ENCODE measurements around the gene NSL1.

DNA sequence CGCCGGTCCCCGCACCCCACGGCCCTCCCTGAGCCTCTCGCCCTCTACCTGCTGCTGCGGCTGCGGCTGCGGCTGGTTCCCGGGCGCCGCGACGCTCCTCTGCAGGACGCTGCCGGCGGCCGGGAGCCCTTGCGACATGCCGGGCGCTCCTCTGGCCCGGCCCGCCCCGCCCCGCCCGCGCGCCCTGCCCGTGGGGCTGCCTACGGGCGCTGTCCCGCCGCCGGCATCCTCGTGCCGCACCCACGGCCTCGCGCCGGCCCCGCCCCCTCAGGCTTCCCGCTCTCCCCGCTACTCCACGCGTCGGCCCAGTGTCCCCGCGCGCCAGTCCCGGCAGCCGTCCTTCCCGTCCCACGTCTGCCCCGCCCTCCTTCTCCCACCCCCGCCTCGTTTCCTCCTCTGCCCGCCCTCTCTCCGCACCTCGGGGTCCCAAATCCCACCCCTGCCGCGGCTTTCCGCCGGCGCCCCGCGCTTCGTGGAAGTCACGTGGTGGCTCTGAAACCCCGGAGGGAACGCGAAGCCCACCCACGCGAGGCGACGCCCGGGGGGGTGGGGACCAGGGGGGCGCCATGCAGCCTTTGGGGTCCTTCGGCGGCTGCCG, 91.9 kb downstream of the NSL1 start, which contains the start of gene BATF3:
- TF ChIP-seq, protein P1, sequence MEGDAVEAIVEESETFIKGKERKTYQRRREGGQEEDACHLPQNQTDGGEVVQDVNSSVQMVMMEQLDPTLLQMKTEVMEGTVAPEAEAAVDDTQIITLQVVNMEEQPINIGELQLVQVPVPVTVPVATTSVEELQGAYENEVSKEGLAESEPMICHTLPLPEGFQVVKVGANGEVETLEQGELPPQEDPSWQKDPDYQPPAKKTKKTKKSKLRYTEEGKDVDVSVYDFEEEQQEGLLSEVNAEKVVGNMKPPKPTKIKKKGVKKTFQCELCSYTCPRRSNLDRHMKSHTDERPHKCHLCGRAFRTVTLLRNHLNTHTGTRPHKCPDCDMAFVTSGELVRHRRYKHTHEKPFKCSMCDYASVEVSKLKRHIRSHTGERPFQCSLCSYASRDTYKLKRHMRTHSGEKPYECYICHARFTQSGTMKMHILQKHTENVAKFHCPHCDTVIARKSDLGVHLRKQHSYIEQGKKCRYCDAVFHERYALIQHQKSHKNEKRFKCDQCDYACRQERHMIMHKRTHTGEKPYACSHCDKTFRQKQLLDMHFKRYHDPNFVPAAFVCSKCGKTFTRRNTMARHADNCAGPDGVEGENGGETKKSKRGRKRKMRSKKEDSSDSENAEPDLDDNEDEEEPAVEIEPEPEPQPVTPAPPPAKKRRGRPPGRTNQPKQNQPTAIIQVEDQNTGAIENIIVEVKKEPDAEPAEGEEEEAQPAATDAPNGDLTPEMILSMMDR (IDR thresholded peaks at IDR 0.05; ENCODE audit: insufficient read depth, low read length, poor library complexity, severe bottlenecking), result no peak
- no peak for TF ChIP-seq EZH2phosphoT487 (conservative IDR thresholded peaks at IDR 0.05; ENCODE audit: low read length)

Data from SU-DHL-6 (cell line).